Subcutaneous adipose tissue (tissue), 4 donors: ENCODE data around the gene NIFK. TPM values are rescaled to one million over a fixed set of nuclear protein-coding genes. Genes with fewer than 3 reads are reported as not detected.

Experiments
- CTCF ChIP-seq: fragments of 450-650 bp; IDR thresholded peaks from one replicate; pipeline ENCODE4 v1.5.1; 2016; ENCODE audit warnings: low read depth, mild to moderate bottlenecking, control low read depth, antibody characterized with exemption, moderate library complexity
- total RNA-seq, 4 donors: library from RNA; depleted of rRNA; stranded (reverse); fragments of >200 nt; gene quantifications; one replicate each; pipeline ENCODE4 v1.1.0, GENCODE V29; 2016

Gene NIFK
- 100 to 1,000 TPM in 1 of 4 donors, 10 to 100 TPM in 3; 18.7 to 102 (median 33.0) TPM for total RNA-seq

GRCh38 chr2:121736462-121737336, at the start of gene NIFK:
TSS of gene NIFK (minus strand) at chr2:121736875. CDS start at chr2:121736850, 25 bp downstream.
- no peak for TF ChIP-seq CTCF

- TF ChIP-seq CTCF, result no peak
Measured at GRCh38 chr2:121783180-121783579, 46.5 kb upstream of the NIFK start.

GRCh38 chr2:121778741-121779487, 42.2 kb upstream of the NIFK start:
- TF ChIP-seq CTCF, result no peak

GRCh38 chr2:121777699-121778058, 41.0 kb upstream of the NIFK start:
- no peak for TF ChIP-seq CTCF

- TF ChIP-seq CTCF, result no peak
Measured at GRCh38 chr2:121776885-121777698, 40.4 kb upstream of the NIFK start.

GRCh38 chr2:121776361-121776760, 39.7 kb upstream of the NIFK start:
- no peak for TF ChIP-seq CTCF
